H9 (cell line): ENCODE measurements around the gene SLC25A26. TPM values are rescaled to one million over a fixed set of nuclear protein-coding genes. Genes with fewer than 3 reads are reported as not detected.

Experiments
- DNase-seq: peaks from one replicate; pipeline ENCODE4 v3.0.0-alpha.2; 2017
- H2AFZ ChIP-seq: one replicate; pipeline ENCODE4 v1.6.1; 2013; ENCODE audit warnings: mild to moderate bottlenecking, low read length, control low read depth, moderate library complexity
- H2AK5ac ChIP-seq: 2 replicates; pipeline ENCODE4 v1.6.1; 2013; ENCODE audit warnings: low read length, control low read depth, mixed read lengths; ENCODE audit not compliant: insufficient read length
- H2BK120ac ChIP-seq: one replicate; pipeline ENCODE4 v1.6.1; 2013; ENCODE audit warnings: low read depth, mild to moderate bottlenecking, low read length, control low read depth, inconsistent platforms; ENCODE audit not compliant: poor library complexity, severe bottlenecking
- H2BK12ac ChIP-seq: 2 replicates; pipeline ENCODE4 v1.6.1; 2013; ENCODE audit warnings: low read length, control low read depth, mixed read lengths, low read depth; ENCODE audit not compliant: insufficient read length
- H2BK15ac ChIP-seq: 2 replicates; pipeline ENCODE4 v1.6.1; 2013; ENCODE audit warnings: low read depth, low read length, control low read depth
- H2BK20ac ChIP-seq: one replicate; pipeline ENCODE4 v1.6.1; 2013; ENCODE audit warnings: low read depth, mild to moderate bottlenecking, low read length, control low read depth, inconsistent platforms; ENCODE audit not compliant: poor library complexity, severe bottlenecking
- H2BK5ac ChIP-seq: 2 replicates; pipeline ENCODE4 v1.6.1; 2013; ENCODE audit warnings: low read length, control low read depth, mixed read lengths; ENCODE audit not compliant: insufficient read length
- H3K14ac ChIP-seq: 2 replicates; pipeline ENCODE4 v1.6.1; 2013; ENCODE audit warnings: low read length, control low read depth; ENCODE audit not compliant: insufficient read depth
- H3K18ac ChIP-seq: 2 replicates; pipeline ENCODE4 v1.6.1; 2013; ENCODE audit warnings: low read depth, mild to moderate bottlenecking, mixed read lengths, low read length, control low read depth; ENCODE audit not compliant: insufficient read length
- H3K23ac ChIP-seq: 2 replicates; pipeline ENCODE4 v1.6.1; 2013; ENCODE audit warnings: low read length, control low read depth, mixed read lengths, low read depth; ENCODE audit not compliant: insufficient read length
- H3K23me2 ChIP-seq: 2 replicates; pipeline ENCODE4 v1.6.1; 2013; ENCODE audit warnings: low read depth, mild to moderate bottlenecking, mixed read lengths, low read length, control low read depth; ENCODE audit not compliant: insufficient read length, poor library complexity, severe bottlenecking
- H3K27ac ChIP-seq: 2 replicates; pipeline ENCODE4 v1.5.1; 2013; ENCODE audit warnings: low read length, control low read depth, mixed read lengths, low read depth; ENCODE audit not compliant: insufficient read length
- H3K27me3 ChIP-seq: 2 replicates; pipeline ENCODE4 v1.6.1; 2013; ENCODE audit warnings: low read length, control low read depth, inconsistent platforms; ENCODE audit not compliant: insufficient read depth
- H3K4ac ChIP-seq: 2 replicates; pipeline ENCODE4 v1.6.1; 2013; ENCODE audit warnings: low read depth, mild to moderate bottlenecking, control low read depth, inconsistent platforms, low read length, moderate library complexity
- H3K4me1 ChIP-seq: 2 replicates; pipeline ENCODE4 v1.6.1; 2013; ENCODE audit warnings: low read length, control low read depth, inconsistent platforms; ENCODE audit not compliant: insufficient read depth
- H3K4me2 ChIP-seq: 2 replicates; pipeline ENCODE4 v1.6.1; 2013; ENCODE audit warnings: low read length, control low read depth, mixed read lengths; ENCODE audit not compliant: insufficient read length, insufficient read depth
- H3K56ac ChIP-seq: 2 replicates; pipeline ENCODE4 v1.6.1; 2013; ENCODE audit warnings: low read depth, mild to moderate bottlenecking, mixed read lengths, low read length, control low read depth; ENCODE audit not compliant: insufficient read length
- H3K79me1 ChIP-seq: 2 replicates; pipeline ENCODE4 v1.6.1; 2013; ENCODE audit warnings: low read depth, mild to moderate bottlenecking, moderate library complexity, low read length, control low read depth, inconsistent platforms; ENCODE audit not compliant: insufficient read depth, poor library complexity, severe bottlenecking
- H3K79me2 ChIP-seq: 2 replicates; pipeline ENCODE4 v1.6.1; 2013; ENCODE audit warnings: low read length, control low read depth, inconsistent platforms; ENCODE audit not compliant: insufficient read depth
- H3K9ac ChIP-seq: 2 replicates; pipeline ENCODE4 v1.6.1; 2013; ENCODE audit warnings: low read length, control low read depth, mixed read lengths; ENCODE audit not compliant: insufficient read length; ENCODE audit errors: extremely low read depth
- H3K9me3 ChIP-seq: one replicate; pipeline ENCODE4 v1.6.1; 2013; ENCODE audit warnings: low read depth, low read length, inconsistent platforms; ENCODE audit not compliant: control insufficient read depth
- H3T11ph ChIP-seq: one replicate; pipeline ENCODE4 v1.6.1; 2013; ENCODE audit warnings: mild to moderate bottlenecking, low read length, control low read depth, inconsistent platforms
- H4K20me1 ChIP-seq: one replicate; pipeline ENCODE4 v1.6.1; 2013; ENCODE audit not compliant: control insufficient read depth, insufficient read length, insufficient read depth
- H4K5ac ChIP-seq: 2 replicates; pipeline ENCODE4 v1.6.1; 2013; ENCODE audit warnings: low read depth, mild to moderate bottlenecking, mixed read lengths, low read length, control low read depth; ENCODE audit not compliant: insufficient read length
- H4K8ac ChIP-seq: replicated peaks from 2 replicates; pipeline ENCODE4 v1.6.1; 2013; ENCODE audit warnings: low read length, control low read depth, mixed read lengths, low read depth; ENCODE audit not compliant: insufficient read length
- H4K91ac ChIP-seq: 2 replicates; pipeline ENCODE4 v1.6.1; 2013; ENCODE audit warnings: low read depth, mild to moderate bottlenecking, moderate library complexity, mixed read lengths, low read length, control low read depth; ENCODE audit not compliant: insufficient read length
- H3K27ac Mint-ChIP-seq, 3 experiments: 2 replicates in 2 of 3; 3 replicates in 1 of 3; pipeline ENCODE4 v1.8.0; 2020 to 2021; ENCODE audit warnings: mixed read lengths in 3 of 3, mild to moderate bottlenecking in 1 of 3, moderate library complexity in 1 of 3
- H3K27me3 Mint-ChIP-seq: 2 replicates; pipeline ENCODE4 v1.8.0; 2021; ENCODE audit warnings: low read depth, mild to moderate bottlenecking, moderate library complexity, mixed read lengths
- H3K36me3 Mint-ChIP-seq, 3 experiments: 2 replicates in 2 of 3; 3 replicates in 1 of 3; pipeline ENCODE4 v1.8.0; 2020 to 2021; ENCODE audit warnings: low read depth in 3 of 3, mixed read lengths in 3 of 3; ENCODE audit not compliant: insufficient read depth in 1 of 3
- H3K4me1 Mint-ChIP-seq, 2 experiments: 2 replicates each; pipeline ENCODE4 v1.8.0; 2020; ENCODE audit warnings: mixed read lengths in 2 of 2
- H3K4me3 Mint-ChIP-seq, 2 experiments: 2 replicates in 1 of 2; 3 replicates in 1 of 2; pipeline ENCODE4 v1.8.0; 2020 to 2021; ENCODE audit warnings: mild to moderate bottlenecking in 2 of 2, mixed read lengths in 2 of 2, moderate library complexity in 1 of 2
- H3K9me3 Mint-ChIP-seq, 2 experiments: 2 replicates in 1 of 2; 3 replicates in 1 of 2; pipeline ENCODE4 v1.8.0; 2020; ENCODE audit warnings: mild to moderate bottlenecking in 2 of 2, mixed read lengths in 2 of 2, moderate library complexity in 1 of 2
- CTCF ChIP-seq: fragments of 200-600 bp; sonication (generic); conservative IDR thresholded peaks from 3 replicates; pipeline ENCODE4 v1.8.0; 2021; ENCODE audit warnings: antibody characterized with exemption, mild to moderate bottlenecking
- WGBS: extraction: QIAGEN DNeasy Blood & Tissue Kit; methylation state at CpG from one replicate; pipeline ENCODE4 v1.1.7; 2013; ENCODE audit warnings: missing lambda C conversion rate, low lambda C conversion rate, mixed read lengths; ENCODE audit not compliant: insufficient read length; ENCODE audit errors: extremely low coverage; 5-methylcytosine and 5-hydroxymethylcytosine counted together
- total RNA-seq: library from RNA; stranded (reverse); gene quantifications from 2 replicates; pipeline ENCODE4 v1.2.1, GENCODE V29; 2021

SLC25A26 gene
- total RNA-seq, 1 experiment from 2014 or later = 30.2 TPM

- H3K4me1 Mint-ChIP-seq = peaks cover 4 to 6% of the 10 kb centered on the region in 2 experiments
- Histone ChIP-seq H4K8ac (no peak overlapping the region), H2AFZ (no peak overlapping the region), H3K56ac (no peak overlapping the region), H3K9me3 (no peaks in the 10 kb centered on the region), H4K5ac (no peak overlapping the region), H3K9ac (no peak overlapping the region), H3K27me3 (no peaks in the 10 kb centered on the region), H3K23ac (no peak overlapping the region), H3K4ac (no peak overlapping the region), H3K14ac (no peak overlapping the region), H3K79me1 (no peaks in the 10 kb centered on the region), H2AK5ac (no peak overlapping the region), H3K27ac (no peak overlapping the region), H3T11ph (no peak overlapping the region), H2BK120ac (no peak overlapping the region), H3K18ac (no peak overlapping the region), H3K79me2 (no peaks in the 10 kb centered on the region), H2BK5ac (no peak overlapping the region), H2BK15ac (no peak overlapping the region), H2BK12ac (no peak overlapping the region), H3K23me2 (no peaks in the 10 kb centered on the region), H2BK20ac (no peak overlapping the region), H3K4me2 (no peak overlapping the region), H4K20me1 (no peaks in the 10 kb centered on the region), H4K91ac (no peak overlapping the region), H3K4me1 (no peaks in the 10 kb centered on the region)
- no peaks in the 10 kb centered on the region for H3K9me3 Mint-ChIP-seq
- DNase-seq = peak; percentile 36
- no peaks in the 10 kb centered on the region for H3K36me3 Mint-ChIP-seq
- peaks cover 8% of the 10 kb centered on the region for H3K27me3 Mint-ChIP-seq
- TF ChIP-seq CTCF = peak; percentile 22; the same call in 1 of the 3 replicates
- WGBS = no CpG with 5 or more reads among the region's 3 CpGs
- no peak overlapping the region for H3K4me3 Mint-ChIP-seq
- no peak overlapping the region for H3K27ac Mint-ChIP-seq
These were observed 20.7 kb upstream of the SLC25A26 start for GRCh38 chr3:66200147-66200546.
